OCI-LY3 (cell line): ENCODE measurements around the gene UBE2QL1.

Experiments used
- CTCF ChIP-seq: fragments of 200-600, 300-600 bp; sonication (generic); IDR thresholded peaks from 2 replicates; pipeline ENCODE4 v1.5.1; 2014; ENCODE audit warnings: antibody characterized with exemption, low read length, low read depth
- EZH2phosphoT487 ChIP-seq: fragments of 200-600 bp; shearing (Covaris generic); IDR thresholded peaks from 2 replicates; pipeline ENCODE4 v1.6.1; 2018; ENCODE audit warnings: antibody characterized with exemption, mixed run types, low read depth

- no peak for TF ChIP-seq CTCF
- no peak for TF ChIP-seq EZH2phosphoT487
These were observed 14.0 kb downstream of the UBE2QL1 start for GRCh38 chr5:6462671-6463070.
